Suppressor macrophage (primary cell): Measurements from ENCODE around the gene FYCO1.

Source experiments
- DNase-seq, 4 experiments: peaks; one replicate each; pipeline ENCODE4 v3.0.0-alpha.2; 2020 to 2022

Gene FYCO1

GRCh38 chr3:45915059-45915439 is 80.6 kb downstream of the FYCO1 start:
- no peak for DNase-seq

GRCh38 chr3:45914362-45915058 is 81.1 kb downstream of the FYCO1 start:
- no peak for DNase-seq

GRCh38 chr3:45912435-45912834 is 83.2 kb downstream of the FYCO1 start:
- DNase-seq, result no peak

DNA sequence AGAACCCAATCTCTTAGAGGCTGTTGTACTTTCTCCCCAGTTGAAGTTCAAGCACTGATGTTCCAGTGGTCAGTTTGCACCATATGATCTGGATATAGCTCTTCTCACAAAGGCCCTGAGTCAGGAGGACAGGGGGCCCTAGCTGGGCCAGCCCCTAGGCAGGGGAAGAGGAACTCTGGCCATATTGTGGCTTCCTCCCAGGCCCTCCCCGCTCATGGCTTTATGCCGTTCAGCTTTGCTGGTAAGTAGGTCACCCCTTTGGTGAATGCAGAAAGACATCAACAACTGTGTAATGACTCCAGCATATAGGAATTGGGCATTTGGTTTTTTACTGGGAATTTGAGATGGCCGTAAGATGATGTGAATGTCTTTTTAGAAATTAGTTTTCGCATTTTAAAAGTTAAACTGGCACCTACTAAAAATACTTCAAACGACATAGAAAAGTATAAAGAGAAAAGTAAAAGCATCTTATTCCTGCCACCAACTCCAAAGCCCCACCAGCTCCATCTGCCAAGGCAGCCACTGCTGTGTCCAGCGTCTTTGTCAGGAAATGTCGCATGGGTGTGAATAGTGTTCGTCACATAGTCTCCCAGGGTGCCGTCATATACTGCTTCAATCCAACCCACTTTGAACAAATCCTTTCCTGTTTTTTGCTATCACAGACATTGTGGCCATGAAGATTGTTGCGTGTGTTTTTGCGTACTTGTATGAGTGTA is 84.0 kb downstream of the FYCO1 start:
- peak in 1 of 4 experiments; percentile 5 for DNase-seq

GRCh38 chr3:45910892-45911291 is 84.7 kb downstream of the FYCO1 start:
- no peak for DNase-seq

DNA sequence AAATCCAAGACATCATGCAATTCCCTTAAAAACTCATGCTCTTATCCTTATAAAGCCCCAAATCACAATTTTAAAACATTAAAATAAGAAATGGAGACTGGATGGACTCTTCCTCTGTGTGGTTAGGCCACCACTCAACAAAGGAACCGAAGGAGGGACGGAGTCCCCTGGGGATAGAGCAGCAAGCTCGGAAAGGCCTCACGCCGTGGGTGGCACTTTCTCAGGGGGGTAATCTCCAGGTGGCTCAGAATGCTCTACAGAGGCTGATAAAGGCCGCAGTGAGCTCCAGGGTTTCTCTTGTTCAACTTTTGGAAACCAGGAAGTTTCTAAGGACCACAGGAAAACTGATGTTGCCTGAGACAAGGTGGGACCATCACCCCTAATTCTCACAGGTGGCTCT is 86.1 kb downstream of the FYCO1 start:
- no peak for DNase-seq

DNA sequence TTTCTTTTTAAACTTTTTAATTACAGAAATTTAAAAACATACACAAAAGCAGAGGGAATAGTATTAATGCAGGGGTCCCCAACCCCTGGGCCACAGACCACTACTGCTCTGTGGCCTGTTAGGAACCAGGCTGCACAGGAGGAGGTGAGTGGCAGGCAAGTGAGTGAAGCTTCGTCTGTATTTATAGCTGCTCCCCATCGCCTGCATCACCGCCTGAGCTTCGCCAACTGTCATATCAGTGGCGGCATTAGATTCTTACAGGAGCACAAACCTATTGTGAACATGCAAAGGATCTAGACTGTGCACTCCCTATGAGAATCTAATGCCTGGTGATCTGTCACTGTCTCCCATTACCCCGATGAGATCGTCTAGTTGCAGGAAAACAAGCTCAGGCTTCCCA is 86.9 kb downstream of the FYCO1 start:
- no peak for DNase-seq

GRCh38 chr3:45907769-45908705 is 87.6 kb downstream of the FYCO1 start:
- DNase-seq, result no peak

- peak in 2 of 4 experiments; percentile 6 to 14 for DNase-seq
Observed at GRCh38 chr3:45906681-45907407, 88.8 kb downstream of the FYCO1 start.

GRCh38 chr3:45905755-45906154 is 89.9 kb downstream of the FYCO1 start:
- no peak for DNase-seq

DNA sequence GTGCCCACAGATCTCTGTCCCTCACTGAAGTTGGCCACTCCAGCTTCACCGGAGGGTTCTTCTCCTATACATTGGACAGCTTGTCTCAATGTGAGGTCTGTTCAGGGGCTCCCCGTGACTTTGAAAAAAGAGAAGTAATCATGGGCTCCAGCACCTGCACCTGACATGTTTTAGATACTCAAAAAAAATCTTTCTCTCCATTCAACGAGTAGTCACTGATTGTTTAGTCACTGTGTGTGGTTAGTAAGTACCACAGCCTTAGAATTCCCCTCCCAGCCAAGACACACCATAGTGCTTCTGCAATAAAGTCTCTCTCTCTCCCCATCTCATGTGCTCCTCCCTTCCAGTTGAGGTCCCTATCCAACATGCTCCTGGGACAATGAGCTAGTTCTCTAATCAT is 90.7 kb downstream of the FYCO1 start:
- DNase-seq, result no peak

DNA sequence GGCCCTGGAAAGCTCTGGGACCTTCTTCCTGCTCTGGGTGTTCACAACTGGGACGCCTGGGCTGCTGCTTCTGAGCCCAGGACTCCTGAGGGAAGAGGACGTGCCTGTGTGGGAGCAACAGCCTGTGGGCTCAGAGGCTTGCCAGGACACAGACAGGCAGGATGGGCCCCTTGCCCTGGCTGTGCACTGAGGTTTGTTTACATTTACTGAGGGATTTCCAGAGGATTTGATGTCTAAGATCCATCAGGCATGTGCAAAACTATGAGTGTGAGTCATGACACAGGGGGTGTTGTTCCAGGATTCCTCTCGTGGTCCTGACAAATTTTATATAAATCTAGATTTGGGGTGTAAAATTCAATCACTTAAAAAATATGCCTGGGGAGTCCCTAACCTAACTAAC is 98.7 kb downstream of the FYCO1 start:
- no peak for DNase-seq

DNA sequence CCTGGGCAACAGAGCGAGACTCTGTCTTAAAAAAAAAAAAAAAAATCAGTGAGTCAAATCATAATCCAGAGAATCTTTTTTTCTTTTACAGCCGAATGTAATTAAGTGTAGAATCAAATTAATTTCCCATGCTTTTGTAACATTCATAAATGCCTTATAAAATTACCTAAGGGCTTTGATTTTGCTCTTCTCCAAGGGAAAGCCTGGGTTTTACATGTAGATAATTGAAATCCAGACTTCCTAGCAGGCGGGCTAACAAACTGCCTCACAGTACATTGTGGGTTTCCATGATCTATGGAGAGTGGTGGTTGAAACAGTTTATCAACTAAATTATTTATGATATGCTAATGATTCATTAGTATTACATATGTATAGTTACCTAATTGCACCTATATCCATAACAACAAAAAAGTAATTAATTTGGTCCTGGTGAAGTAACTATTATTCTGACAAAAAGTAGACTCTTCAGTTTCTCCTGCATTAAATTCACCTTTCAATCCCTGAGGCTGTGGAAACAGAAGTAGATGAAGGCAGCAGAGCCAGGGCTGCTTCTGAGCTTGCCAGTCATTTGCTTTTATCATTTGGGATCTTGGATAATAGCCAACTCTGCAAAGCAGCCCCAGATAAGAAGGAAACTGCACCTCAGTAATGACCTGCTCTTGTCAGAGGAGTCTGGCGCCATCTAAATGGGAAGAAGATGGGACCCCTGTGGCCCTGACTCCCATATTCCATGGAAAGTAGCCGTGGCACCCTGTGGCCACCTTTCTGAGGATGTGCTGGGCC is 99.7 kb downstream of the FYCO1 start:
- no peak for DNase-seq

DNA sequence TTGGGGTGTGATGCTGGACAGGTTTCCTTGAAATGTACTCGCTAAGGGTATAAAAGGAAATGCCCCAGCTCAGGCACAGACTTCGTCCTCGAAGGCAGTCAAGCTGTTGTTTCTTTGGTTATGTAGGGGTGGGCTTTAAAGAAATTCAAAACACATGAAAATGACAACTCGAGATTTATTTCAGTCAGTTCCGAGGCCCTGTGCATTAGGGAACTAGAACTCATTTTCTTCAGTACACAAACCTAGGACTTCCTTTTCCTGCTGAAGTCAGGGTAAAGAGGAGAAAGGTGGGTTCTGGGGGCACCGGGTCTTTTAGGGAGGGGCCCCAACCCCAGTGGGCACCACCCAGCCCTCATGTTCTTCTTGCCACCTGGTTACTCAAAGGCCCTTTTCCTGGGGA is 101.6 kb downstream of the FYCO1 start:
- peak in 3 of 4 experiments; percentile 13 to 28 (median 23) for DNase-seq

- no peak for DNase-seq
Observed at GRCh38 chr3:45892161-45892560, 103.5 kb downstream of the FYCO1 start.

DNA sequence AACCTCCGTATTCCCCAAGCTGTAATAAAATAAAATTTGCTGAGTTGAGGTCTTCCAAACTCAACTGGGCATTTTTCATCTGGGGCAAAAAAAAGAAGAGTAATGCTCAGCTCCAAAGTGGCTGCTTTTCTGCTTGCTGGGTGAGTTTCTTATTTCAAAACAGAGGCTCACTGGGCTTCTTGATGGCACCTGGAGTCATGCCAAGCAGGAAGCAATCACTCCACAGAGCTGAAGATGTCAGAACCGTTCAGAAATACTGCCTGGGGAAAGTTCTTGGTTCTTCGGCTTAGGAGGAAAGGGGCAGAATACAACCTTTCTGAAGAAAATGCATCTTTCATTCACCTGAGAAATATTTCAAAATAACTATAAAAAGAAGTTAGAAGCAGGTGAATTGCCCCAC is 105.2 kb downstream of the FYCO1 start:
- peak in 3 of 4 experiments; percentile 23 to 44 (median 37) for DNase-seq

DNA sequence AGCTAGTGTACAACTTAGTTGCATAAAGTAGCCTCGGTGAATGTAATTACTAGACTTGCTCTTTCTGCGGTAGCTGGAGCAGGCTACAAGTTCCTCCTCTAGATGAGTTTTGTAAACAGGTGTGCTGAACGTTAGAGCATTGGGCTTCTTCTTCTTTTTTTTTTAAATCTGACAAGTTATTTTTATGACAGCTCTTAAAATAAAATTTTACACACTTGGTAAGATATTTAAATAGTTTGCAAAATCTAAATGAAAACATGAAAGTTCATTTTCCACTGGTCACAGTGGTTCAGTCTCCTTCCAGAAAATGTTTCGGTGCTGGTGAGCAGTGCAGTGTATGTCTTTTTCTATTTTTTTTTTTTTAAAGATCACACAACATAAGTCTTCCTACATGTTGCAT is 106.3 kb downstream of the FYCO1 start:
- no peak for DNase-seq

DNA sequence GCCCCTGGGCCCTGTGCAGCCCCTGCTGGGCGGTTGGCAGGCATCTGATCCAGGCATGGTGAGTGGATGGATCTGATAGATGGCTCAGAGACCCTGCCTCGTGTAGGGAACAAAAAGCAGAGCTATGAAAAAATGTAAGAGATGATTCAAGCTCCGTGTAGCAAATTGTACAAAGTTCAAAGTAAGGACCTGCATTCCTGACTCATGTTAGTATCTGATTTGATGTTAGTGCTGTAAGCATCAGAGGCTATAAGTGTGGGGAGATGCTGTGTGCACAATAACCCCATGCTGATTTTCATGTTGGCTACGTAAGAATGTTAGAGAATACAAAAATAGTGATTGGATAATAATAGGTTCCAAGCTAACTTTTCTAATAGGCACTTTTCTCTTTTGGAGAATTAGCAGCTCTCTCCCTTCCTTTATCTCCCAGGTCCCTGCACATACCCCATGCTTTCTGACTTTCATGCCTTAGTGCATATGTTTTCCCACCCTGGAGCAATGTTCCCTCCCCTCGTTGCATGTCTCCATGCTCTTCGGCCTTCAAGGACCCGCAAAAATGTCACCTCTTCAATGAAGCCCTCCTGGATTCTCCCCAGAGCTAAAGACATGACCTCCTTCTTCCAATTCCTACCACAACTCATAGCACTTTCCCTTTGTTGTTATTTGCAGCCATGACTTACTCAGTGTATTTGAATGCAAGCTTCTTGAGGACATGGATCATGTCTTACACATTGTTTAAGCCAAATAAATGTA is 107.7 kb downstream of the FYCO1 start:
- no peak for DNase-seq

DNA sequence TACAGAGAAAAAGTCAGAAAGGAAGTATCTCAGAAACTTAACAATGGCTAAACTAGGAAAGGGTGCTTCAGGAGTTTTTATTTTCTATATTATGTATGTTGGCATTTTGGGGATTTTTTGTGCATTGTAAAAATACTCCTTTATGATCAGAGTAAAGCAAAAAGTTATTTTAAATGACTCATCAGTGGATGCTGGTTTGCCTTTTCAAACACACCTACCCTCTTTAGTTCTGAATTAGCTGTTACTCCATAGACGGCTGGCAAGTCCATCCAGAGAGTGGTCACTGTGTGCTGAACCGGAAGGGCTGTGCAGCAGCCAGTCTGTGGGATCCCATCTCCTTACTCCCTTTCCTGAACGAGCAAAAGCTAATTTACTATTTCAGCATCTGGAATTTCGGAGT is 108.3 kb downstream of the FYCO1 start:
- no peak for DNase-seq

GRCh38 chr3:45885979-45886705 is 109.5 kb downstream of the FYCO1 start, which contains the start of gene CCR9:
Gene CCR9 (plus strand): TSS chr3:45886543. CDS start chr3:45894934, 8,391 bp downstream.
- DNase-seq, result no peak
